ENCODE results near the gene PPIB. TPM values are rescaled to one million over a fixed set of nuclear protein-coding genes. Genes with fewer than 3 reads are reported as not detected.
A peak's percentile ranks its signal among the peaks of the same experiment; 100 is the strongest.
"Not testable (repeated sequence)": the region's sequence is repeated elsewhere in the genome, so short reads cannot be mapped to it uniquely, and the experiment has no call there.

The PPIB gene
- total RNA-seq, 1 donor from 2014 or later, result 804 TPM

- no peak overlapping the region for H3K4me2 ChIP-seq (ENCODE audit: low read length)
- no peak for TF ChIP-seq EZH2 (IDR thresholded peaks at IDR 0.05; ENCODE audit: insufficient read depth, low read length)
- no peak for TF ChIP-seq CTCF (IDR thresholded peaks at IDR 0.05; ENCODE audit: insufficient read depth, low read depth, low read length)
These were observed 51.7 kb downstream of the PPIB start for GRCh38 chr15:64110950-64111678.

DNA sequence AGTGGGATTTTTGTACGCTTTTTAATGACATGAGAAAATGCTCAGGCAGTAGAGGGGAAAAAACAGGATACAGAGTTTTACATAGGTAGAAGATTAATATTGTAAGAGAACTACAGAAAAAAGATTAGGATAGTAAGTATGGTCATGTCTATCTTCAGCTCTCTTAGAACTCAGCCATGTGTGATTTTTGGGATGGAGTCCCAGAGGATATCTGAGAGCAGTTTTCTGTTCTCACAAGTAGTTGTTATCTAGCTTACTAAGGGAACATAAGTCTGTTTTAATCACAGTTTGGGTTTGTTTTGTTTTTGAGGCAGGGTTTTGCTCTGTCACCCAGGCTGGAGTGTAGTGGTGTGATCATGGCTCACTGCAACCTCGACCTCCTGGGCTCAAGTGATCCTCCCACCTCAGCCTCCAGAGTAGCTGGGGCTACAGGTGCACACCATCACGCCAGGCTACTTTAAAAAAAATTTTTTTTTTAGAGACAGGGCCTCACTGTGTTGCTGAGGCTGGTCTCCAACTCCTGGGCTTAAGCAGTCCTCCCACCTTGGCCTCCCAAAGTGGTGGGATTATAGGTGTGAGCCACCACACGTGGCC, 52.6 kb downstream of the PPIB start:
- not testable (repeated sequence) for H3K27me3 Mint-ChIP-seq (ENCODE audit: low read depth, unreplicated experiment); H3K4me3 ChIP-seq (ENCODE audit: insufficient read depth, low read depth, low read length); H3K9me3 ChIP-seq (ENCODE audit: insufficient read depth, low read depth, low read length); H3K27ac ChIP-seq (ENCODE audit: low read depth, low read length); H3K9me3 Mint-ChIP-seq (ENCODE audit: unreplicated experiment); H2AFZ ChIP-seq (ENCODE audit: low read depth, low read length); H3K27me3 ChIP-seq (ENCODE audit: insufficient read depth, low read length); H3K4me2 ChIP-seq (ENCODE audit: low read length); H3K4me3 Mint-ChIP-seq (ENCODE audit: unreplicated experiment); H3K9ac ChIP-seq (ENCODE audit: low read length); DNase-seq (ENCODE audit: low read depth); H3K27ac Mint-ChIP-seq (ENCODE audit: unreplicated experiment); H3K4me1 ChIP-seq (ENCODE audit: insufficient read depth, low read length); FAIRE-seq
- peaks cover 28% of the 10 kb centered on the region for H3K4me1 Mint-ChIP-seq (ENCODE audit: low read depth, unreplicated experiment)
- peaks cover 14% of the 10 kb centered on the region for H3K36me3 Mint-ChIP-seq (ENCODE audit: low read depth, unreplicated experiment)
- peaks cover 76% of the 10 kb centered on the region for H3K79me2 ChIP-seq (ENCODE audit: insufficient read depth, low read length)
- peaks cover 16% of the 10 kb centered on the region for H3K36me3 ChIP-seq (ENCODE audit: insufficient read depth, low read length)
- peaks cover 75% of the 10 kb centered on the region for H4K20me1 ChIP-seq (ENCODE audit: insufficient read depth, low read length)

More at GRCh38 chr15:64110950-64111678, 51.7 kb downstream of the PPIB start:
- H3K4me3 ChIP-seq (ENCODE audit: insufficient read depth, low read depth, low read length), result no peak overlapping the region
- Mint-ChIP-seq H3K4me1 (ENCODE audit: low read depth, unreplicated experiment) (peaks cover 28% of the 10 kb centered on the region), H3K9me3 (ENCODE audit: unreplicated experiment) (no peaks in the 10 kb centered on the region), H3K27me3 (ENCODE audit: low read depth, unreplicated experiment) (no peaks in the 10 kb centered on the region), H3K4me3 (ENCODE audit: unreplicated experiment) (no peak overlapping the region), H3K36me3 (ENCODE audit: low read depth, unreplicated experiment) (peaks cover 14% of the 10 kb centered on the region), H3K27ac (ENCODE audit: unreplicated experiment) (no peak overlapping the region)
- no peaks in the 10 kb centered on the region for H3K9me3 ChIP-seq (ENCODE audit: insufficient read depth, low read depth, low read length)
- H4K20me1 ChIP-seq (ENCODE audit: insufficient read depth, low read length), result peaks cover 68% of the 10 kb centered on the region
- H3K4me1 ChIP-seq (ENCODE audit: insufficient read depth, low read length), result no peaks in the 10 kb centered on the region
- H3K27ac ChIP-seq (ENCODE audit: low read depth, low read length), result no peak overlapping the region
- DNase-seq (ENCODE audit: low read depth), result no peak
- H3K79me2 ChIP-seq (ENCODE audit: insufficient read depth, low read length), result peaks cover 68% of the 10 kb centered on the region
- peaks cover 20% of the 10 kb centered on the region for H3K36me3 ChIP-seq (ENCODE audit: insufficient read depth, low read length)
- peak; percentile 39 for FAIRE-seq
- no peak overlapping the region for H3K9ac ChIP-seq (ENCODE audit: low read length)
- H3K27me3 ChIP-seq (ENCODE audit: insufficient read depth, low read length), result no peaks in the 10 kb centered on the region
- no peak overlapping the region for H2AFZ ChIP-seq (ENCODE audit: low read depth, low read length)

GRCh38 chr15:64107337-64107736, 55.5 kb downstream of the PPIB start:
- Histone ChIP-seq H3K9ac (ENCODE audit: low read length) (no peak overlapping the region), H3K4me1 (ENCODE audit: insufficient read depth, low read length) (no peaks in the 10 kb centered on the region), H3K36me3 (ENCODE audit: insufficient read depth, low read length) (no peaks in the 10 kb centered on the region), H3K9me3 (ENCODE audit: insufficient read depth, low read depth, low read length) (no peaks in the 10 kb centered on the region), H3K27me3 (ENCODE audit: insufficient read depth, low read length) (no peaks in the 10 kb centered on the region), H3K4me3 (ENCODE audit: insufficient read depth, low read depth, low read length) (no peak overlapping the region), H3K79me2 (ENCODE audit: insufficient read depth, low read length) (peaks cover 95% of the 10 kb centered on the region), H4K20me1 (ENCODE audit: insufficient read depth, low read length) (peaks cover 90% of the 10 kb centered on the region), H2AFZ (ENCODE audit: low read depth, low read length) (no peak overlapping the region), H3K27ac (ENCODE audit: low read depth, low read length) (no peak overlapping the region), H3K4me2 (ENCODE audit: low read length) (no peak overlapping the region)
- Mint-ChIP-seq H3K27me3 (ENCODE audit: low read depth, unreplicated experiment) (no peaks in the 10 kb centered on the region), H3K27ac (ENCODE audit: unreplicated experiment) (no peak overlapping the region), H3K9me3 (ENCODE audit: unreplicated experiment) (no peaks in the 10 kb centered on the region), H3K4me1 (ENCODE audit: low read depth, unreplicated experiment) (peaks cover 14% of the 10 kb centered on the region), H3K4me3 (ENCODE audit: unreplicated experiment) (no peak overlapping the region), H3K36me3 (ENCODE audit: low read depth, unreplicated experiment) (no peaks in the 10 kb centered on the region)
- TF ChIP-seq CTCF (IDR thresholded peaks at IDR 0.05; ENCODE audit: insufficient read depth, low read depth, low read length), result no peak
- FAIRE-seq, result no peak
- no peak for DNase-seq (ENCODE audit: low read depth)

Other genes with a start within 250 kb of the PPIB start
- gene DAPK2, start 116.5 kb downstream of the PPIB start, total RNA-seq, result 0.52 and 0.60 TPM in 2 replicates
- gene CIAO2A, start 69.2 kb downstream of the PPIB start, total RNA-seq, result 51.2 and 53.4 TPM in 2 replicates
- gene SNX1, start 67.0 kb downstream of the PPIB start, total RNA-seq, result 87.7 and 89.3 TPM in 2 replicates
- gene SNX22, start 11.3 kb downstream of the PPIB start, total RNA-seq, result 0.19 and 0.27 TPM in 2 replicates
- 37.0 and 44.6 TPM in 2 replicates for gene CSNK1G1, start 193.2 kb upstream of the PPIB start, total RNA-seq
- gene PCLAF, start 218.4 kb upstream of the PPIB start, total RNA-seq, result 1.8 and 2.5 TPM in 2 replicates
- gene TRIP4, start 224.8 kb upstream of the PPIB start, total RNA-seq, result 32.0 and 40.7 TPM in 2 replicates